Measurements from ENCODE around the gene SYT17. TPM values are rescaled to one million over a fixed set of nuclear protein-coding genes. Genes with fewer than 3 reads are reported as not detected.

Gene SYT17
- total RNA-seq, 2 donors from 2014 or later, result 0.22 to 1.8 TPM

GRCh38 chr16:19170043-19170655 is 2.1 kb downstream of the SYT17 start:
- H3K27me3 ChIP-seq, result no peaks in the 10 kb centered on the region
- peaks cover 0 to 19% of the 10 kb centered on the region in 2 donors for H3K4me1 ChIP-seq
- no peak for TF ChIP-seq CTCF (IDR thresholded peaks at IDR 0.05)
- H3K9me3 ChIP-seq, result no peaks in the 10 kb centered on the region
- no peak for DNase-seq (ENCODE audit: low spot score)
- H3K27ac ChIP-seq, result no peak overlapping the region
- no peaks in the 10 kb centered on the region for H3K36me3 ChIP-seq
- H3K4me3 ChIP-seq, result no peak overlapping the region

- DNase-seq (ENCODE audit: low spot score), result no peak
- Histone ChIP-seq H3K36me3 (no peaks in the 10 kb centered on the region), H3K9me3 (no peaks in the 10 kb centered on the region), H3K4me1 (peaks cover 0 to 19% of the 10 kb centered on the region in 2 donors), H3K4me3 (no peak overlapping the region), H3K27ac (no peak overlapping the region), H3K27me3 (no peaks in the 10 kb centered on the region)
- TF ChIP-seq CTCF (IDR thresholded peaks at IDR 0.05), result no peak
Observed at GRCh38 chr16:19172098-19172780, 4.2 kb downstream of the SYT17 start.

GRCh38 chr16:19173059-19173458 is 5.0 kb downstream of the SYT17 start:
- H3K4me3 ChIP-seq, result no peak overlapping the region
- no peaks in the 10 kb centered on the region for H3K9me3 ChIP-seq
- no peaks in the 10 kb centered on the region for H3K36me3 ChIP-seq
- no peak for DNase-seq (ENCODE audit: low spot score)
- TF ChIP-seq CTCF (IDR thresholded peaks at IDR 0.05), result no peak
- no peaks in the 10 kb centered on the region for H3K27me3 ChIP-seq
- peaks cover 0 to 12% of the 10 kb centered on the region in 2 donors for H3K4me1 ChIP-seq
- no peak overlapping the region for H3K27ac ChIP-seq

GRCh38 chr16:19173649-19174383 is 5.8 kb downstream of the SYT17 start:
- no peak for TF ChIP-seq CTCF (IDR thresholded peaks at IDR 0.05)
- Histone ChIP-seq H3K36me3 (no peaks in the 10 kb centered on the region), H3K27ac (no peak overlapping the region), H3K4me1 (peaks cover 0 to 4% of the 10 kb centered on the region in 2 donors), H3K9me3 (no peaks in the 10 kb centered on the region), H3K27me3 (no peaks in the 10 kb centered on the region), H3K4me3 (no peak overlapping the region)
- DNase-seq (ENCODE audit: low spot score), result no peak

- Histone ChIP-seq H3K4me1 (no peaks in the 10 kb centered on the region), H3K27ac (no peak overlapping the region), H3K36me3 (no peaks in the 10 kb centered on the region), H3K4me3 (no peak overlapping the region), H3K9me3 (no peaks in the 10 kb centered on the region), H3K27me3 (no peaks in the 10 kb centered on the region)
- no peak for DNase-seq (ENCODE audit: low spot score)
- no peak for TF ChIP-seq CTCF (IDR thresholded peaks at IDR 0.05)
Observed at GRCh38 chr16:19174478-19174877, 6.4 kb downstream of the SYT17 start.

Data from right atrium auricular region (tissue), 2 donors.